Measurements from ENCODE around the gene CHIA. TPM values are rescaled to one million over a fixed set of nuclear protein-coding genes. Genes with fewer than 3 reads are reported as not detected.

The CHIA gene
- total and polyA plus RNA-seq, 4 donors, result 0.06 TPM; not detected in 3

GRCh38 chr1:111358964-111359363 lies 68.3 kb downstream of the CHIA start:
- Histone ChIP-seq H3K9ac (ENCODE audit: low read depth in 1 of 2, low read length in 2 of 2) (no peak overlapping the region), H3K27me3 (ENCODE audit: control insufficient read depth in 4 of 4, insufficient read depth in 4 of 4, low read length in 3 of 4) (no peaks in the 10 kb centered on the region), H3K27ac (ENCODE audit: low read depth in 1 of 2, low read length in 2 of 2) (no peak overlapping the region), H3K4me3 (ENCODE audit: low read depth in 1 of 3, low read length in 3 of 3) (no peak overlapping the region), H3K36me3 (ENCODE audit: control insufficient read depth in 4 of 4, insufficient read depth in 3 of 4, low read depth in 1 of 4, low read length in 3 of 4) (no peaks in the 10 kb centered on the region), H3K9me3 (ENCODE audit: control insufficient read depth in 4 of 4, low read length in 3 of 4) (no peaks in the 10 kb centered on the region), H3K4me1 (ENCODE audit: control insufficient read depth in 4 of 4, insufficient read depth in 4 of 4, low read length in 3 of 4) (no peaks in the 10 kb centered on the region)
- no peak for DNase-seq (ENCODE audit: low spot score)
- 68% methylated on average over 2 of the region's 2 CpGs for WGBS
- TF ChIP-seq YY1 (IDR thresholded peaks at IDR 0.05) (no peak), EGR1 (IDR thresholded peaks at IDR 0.05; ENCODE audit: low read depth in 2 of 2) (no peak), MAX (IDR thresholded peaks at IDR 0.05) (no peak), JUND (IDR thresholded peaks at IDR 0.05) (no peak), GABPA (IDR thresholded peaks at IDR 0.05 in 1 of 2, conservative IDR thresholded peaks at IDR 0.05 in 1 of 2) (no peak), ZBTB33 (IDR thresholded peaks at IDR 0.05) (no peak), SP1 (IDR thresholded peaks at IDR 0.05) (no peak), FOXA2 (IDR thresholded peaks at IDR 0.05) (no peak), RXRA (IDR thresholded peaks at IDR 0.05) (no peak), REST (IDR thresholded peaks at IDR 0.05) (no peak), NR2F2 (IDR thresholded peaks at IDR 0.05) (no peak)

GRCh38 chr1:111359376-111359775 lies 68.7 kb downstream of the CHIA start:
- no peak overlapping the region for H3K27ac ChIP-seq (ENCODE audit: low read depth in 1 of 2, low read length in 2 of 2)
- TF ChIP-seq YY1 (IDR thresholded peaks at IDR 0.05) (no peak), RXRA (IDR thresholded peaks at IDR 0.05) (no peak), JUND (IDR thresholded peaks at IDR 0.05) (no peak), REST (IDR thresholded peaks at IDR 0.05) (no peak), FOXA2 (IDR thresholded peaks at IDR 0.05) (no peak), FOXA1 (IDR thresholded peaks at IDR 0.05) (no peak), CTCF (IDR thresholded peaks at IDR 0.05; ENCODE audit: low read depth, low read length, missing input control) (no peak), ZBTB33 (IDR thresholded peaks at IDR 0.05) (no peak), MAX (IDR thresholded peaks at IDR 0.05) (no peak), HNF4G (IDR thresholded peaks at IDR 0.05) (no peak), ATF3 (IDR thresholded peaks at IDR 0.05) (no peak), NR2F2 (IDR thresholded peaks at IDR 0.05) (no peak), SP1 (IDR thresholded peaks at IDR 0.05) (no peak), HNF4A (conservative IDR thresholded peaks at IDR 0.05) (no peak), RAD21 (IDR thresholded peaks at IDR 0.05) (no peak), EGR1 (IDR thresholded peaks at IDR 0.05; ENCODE audit: low read depth in 2 of 2) (no peak), TAF1 (conservative IDR thresholded peaks at IDR 0.05) (no peak)
- H3K9ac ChIP-seq (ENCODE audit: low read depth in 1 of 2, low read length in 2 of 2), result no peak overlapping the region
- WGBS, result 91% methylated on average over 3 of the region's 3 CpGs
- no peaks in the 10 kb centered on the region for H3K9me3 ChIP-seq (ENCODE audit: control insufficient read depth in 4 of 4, low read length in 3 of 4)
- DNase-seq (ENCODE audit: low spot score), result no peak
- no peak overlapping the region for H3K4me3 ChIP-seq (ENCODE audit: low read depth in 1 of 3, low read length in 3 of 3)
- H3K27me3 ChIP-seq (ENCODE audit: control insufficient read depth in 4 of 4, insufficient read depth in 4 of 4, low read length in 3 of 4), result no peaks in the 10 kb centered on the region
- no peaks in the 10 kb centered on the region for H3K36me3 ChIP-seq (ENCODE audit: control insufficient read depth in 4 of 4, insufficient read depth in 3 of 4, low read depth in 1 of 4, low read length in 3 of 4)
- H3K4me1 ChIP-seq (ENCODE audit: control insufficient read depth in 4 of 4, insufficient read depth in 4 of 4, low read length in 3 of 4), result no peaks in the 10 kb centered on the region

Measured in liver (tissue), 9 donors.